Keratinocyte (primary cell): Measurements from ENCODE around the gene AGPS. TPM values are rescaled to one million over a fixed set of nuclear protein-coding genes. Genes with fewer than 3 reads are reported as not detected.
"Not testable (repeated sequence)": the region's sequence is repeated elsewhere in the genome, so short reads cannot be mapped to it uniquely, and the experiment has no call there.

ENCODE experiments used
- DNase-seq: peaks from one replicate; pipeline ENCODE4 v3.0.0-alpha.2; 2011; ENCODE audit warnings: low read depth, missing footprints, low spot score
- FAIRE-seq: peaks from 2 replicates; lab custom pipeline; 2011; peaks lifted over from hg19 to GRCh38; lab: Jason Lieb, UNC
- H2AFZ ChIP-seq: 2 replicates; pipeline ENCODE4 v1.6.0; 2012; ENCODE audit warnings: low read length, control low read depth, inconsistent platforms; ENCODE audit not compliant: control insufficient read depth
- H3K27ac ChIP-seq: 2 replicates; pipeline ENCODE4 v1.5.1; 2011; ENCODE audit warnings: low read length; ENCODE audit not compliant: control insufficient read depth, insufficient read depth
- H3K27me3 ChIP-seq: 3 replicates; pipeline ENCODE4 v1.6.0; 2011; ENCODE audit warnings: low read length; ENCODE audit not compliant: control insufficient read depth, insufficient read depth; ENCODE audit errors: extremely low read depth
- H3K36me3 ChIP-seq, 2 experiments: 2 replicates in 1 of 2; 3 replicates in 1 of 2; pipeline ENCODE4 v1.5.1; 2011; ENCODE audit warnings: low read length in 2 of 2, mild to moderate bottlenecking in 1 of 2; ENCODE audit not compliant: control insufficient read depth in 2 of 2, insufficient read depth in 2 of 2; ENCODE audit errors: extremely low read depth in 1 of 2
- H3K4me1 ChIP-seq: 3 replicates; pipeline ENCODE4 v1.5.1; 2011; ENCODE audit warnings: low read length; ENCODE audit not compliant: control insufficient read depth, insufficient read depth; ENCODE audit errors: extremely low read depth
- H3K4me2 ChIP-seq: 3 replicates; pipeline ENCODE4 v1.6.0; 2011; ENCODE audit warnings: low read depth, low read length; ENCODE audit not compliant: control insufficient read depth, insufficient read depth; ENCODE audit errors: extremely low read depth
- H3K4me3 ChIP-seq, 3 experiments: fragments of 200-600 bp in 1 of 3; sonication (generic) in 1 of 3; 2 replicates in 2 of 3; 3 replicates in 1 of 3; pipeline ENCODE4 v1.5.1; 2011 to 2016; ENCODE audit warnings: low read length in 3 of 3, mild to moderate bottlenecking in 3 of 3, control low read depth in 2 of 3, inconsistent platforms in 1 of 3, low read depth in 1 of 3, mixed read lengths in 1 of 3, mixed run types in 1 of 3, moderate library complexity in 1 of 3; ENCODE audit not compliant: control insufficient read depth in 2 of 3, insufficient read depth in 2 of 3; ENCODE audit errors: extremely low read depth in 1 of 3
- H3K79me2 ChIP-seq: 2 replicates; pipeline ENCODE4 v1.6.0; 2012; ENCODE audit warnings: low read length; ENCODE audit not compliant: control insufficient read depth, insufficient read depth
- H3K9ac ChIP-seq: 3 replicates; pipeline ENCODE4 v1.6.0; 2011; ENCODE audit warnings: low read length; ENCODE audit not compliant: control insufficient read depth, insufficient read depth; ENCODE audit errors: extremely low read depth
- H3K9me1 ChIP-seq: 3 replicates; pipeline ENCODE4 v1.6.0; 2011; ENCODE audit warnings: low read length; ENCODE audit not compliant: control insufficient read depth, insufficient read depth; ENCODE audit errors: extremely low read depth
- H3K9me3 ChIP-seq: 2 replicates; pipeline ENCODE4 v1.5.1; 2012; ENCODE audit warnings: low read depth, low read length; ENCODE audit not compliant: control insufficient read depth
- H4K20me1 ChIP-seq: 3 replicates; pipeline ENCODE4 v1.6.0; 2011; ENCODE audit warnings: low read length; ENCODE audit not compliant: control insufficient read depth, insufficient read depth; ENCODE audit errors: extremely low read depth
- EZH2 ChIP-seq: IDR thresholded peaks from one replicate; pipeline ENCODE4 v1.6.1; 2012; ENCODE audit warnings: inconsistent platforms, mild to moderate bottlenecking, low read length, moderate library complexity
- dilution Hi-C: fragments of 300-500 bp; cut with MboI; formaldehyde crosslinking; loops from one replicate; pipeline ENCODE4 v1.7.0; 2020; ENCODE audit warnings: low sequenced_read_pairs; ENCODE audit not compliant: extremely low pct_ligation_motif_present
- polyA plus RNA-seq, 5 experiments: library from polyadenylated mRNA; depleted of rRNA in 3 of 5; stranded (reverse) in 3 of 5; stranded (forward) in 1 of 5; unstranded in 1 of 5; fragments of >200 nt; gene quantifications; 1 replicate in 1 of 5; 2 replicates in 3 of 5; 3 replicates in 1 of 5; pipeline versions ENCODE4 v1.2.1 to v1.2.3, GENCODE V29; 2011 to 2012; ENCODE audit warnings: missing spikeins in 2 of 5, low read depth in 1 of 5, low replicate concordance in 1 of 5
- TF ChIP-seq, protein P1 (sequence below), 3 experiments: IDR thresholded peaks in 1 of 3; conservative IDR thresholded peaks in 1 of 3; optimal IDR thresholded peaks in 1 of 3; 2 replicates in 2 of 3; 3 replicates in 1 of 3; pipeline versions ENCODE3 to v1.5.1; 2011; ENCODE audit warnings: low read length in 3 of 3, mild to moderate bottlenecking in 3 of 3, moderate library complexity in 2 of 3, control low read depth in 1 of 3, inconsistent platforms in 1 of 3; ENCODE audit not compliant: insufficient read depth in 2 of 3; ENCODE audit errors: extremely low read depth in 1 of 3

The AGPS gene
- polyA plus RNA-seq, 1 donor (not counting 4 experiments of a cell fraction or from before 2014, with no cell fraction given), result 28.0 TPM

DNA sequence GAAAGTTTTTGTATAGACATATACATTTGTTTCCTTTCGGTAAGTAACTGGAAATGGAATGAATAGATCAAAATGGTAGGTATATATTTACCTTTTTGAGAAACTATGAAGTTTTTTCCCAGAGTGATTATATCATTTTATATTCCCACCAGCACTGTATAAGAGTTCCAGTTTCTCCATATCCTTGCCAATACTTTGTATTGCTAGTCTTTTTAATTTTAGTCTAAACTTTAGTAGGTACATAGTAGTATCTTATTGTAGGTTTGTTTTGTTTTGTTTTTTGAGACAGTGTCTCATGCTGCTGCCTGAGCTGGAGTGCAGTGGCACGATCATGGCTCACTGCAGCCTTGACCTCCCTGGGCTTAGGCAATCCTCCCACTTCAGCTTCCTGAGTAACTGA lies 56.6 kb downstream of the AGPS start:
- no peaks in the 10 kb centered on the region for H3K4me1 ChIP-seq
- no peak overlapping the region for H2AFZ ChIP-seq
- H3K36me3 ChIP-seq, result peaks cover 2% of the 10 kb centered on the region in 2 experiments
- H3K27ac ChIP-seq, result no peak overlapping the region
- dilution Hi-C loops, result no loop called here
- H3K9ac ChIP-seq, result no peak overlapping the region
- no peaks in the 10 kb centered on the region for H3K79me2 ChIP-seq
- DNase-seq (no peak), FAIRE-seq (no peak)
- no peaks in the 10 kb centered on the region for H4K20me1 ChIP-seq
- no peaks in the 10 kb centered on the region for H3K9me1 ChIP-seq
- H3K9me3 ChIP-seq, result no peaks in the 10 kb centered on the region
- H3K4me3 ChIP-seq, result no peak overlapping the region
- TF ChIP-seq EZH2, result no peak
- TF ChIP-seq, protein P1, sequence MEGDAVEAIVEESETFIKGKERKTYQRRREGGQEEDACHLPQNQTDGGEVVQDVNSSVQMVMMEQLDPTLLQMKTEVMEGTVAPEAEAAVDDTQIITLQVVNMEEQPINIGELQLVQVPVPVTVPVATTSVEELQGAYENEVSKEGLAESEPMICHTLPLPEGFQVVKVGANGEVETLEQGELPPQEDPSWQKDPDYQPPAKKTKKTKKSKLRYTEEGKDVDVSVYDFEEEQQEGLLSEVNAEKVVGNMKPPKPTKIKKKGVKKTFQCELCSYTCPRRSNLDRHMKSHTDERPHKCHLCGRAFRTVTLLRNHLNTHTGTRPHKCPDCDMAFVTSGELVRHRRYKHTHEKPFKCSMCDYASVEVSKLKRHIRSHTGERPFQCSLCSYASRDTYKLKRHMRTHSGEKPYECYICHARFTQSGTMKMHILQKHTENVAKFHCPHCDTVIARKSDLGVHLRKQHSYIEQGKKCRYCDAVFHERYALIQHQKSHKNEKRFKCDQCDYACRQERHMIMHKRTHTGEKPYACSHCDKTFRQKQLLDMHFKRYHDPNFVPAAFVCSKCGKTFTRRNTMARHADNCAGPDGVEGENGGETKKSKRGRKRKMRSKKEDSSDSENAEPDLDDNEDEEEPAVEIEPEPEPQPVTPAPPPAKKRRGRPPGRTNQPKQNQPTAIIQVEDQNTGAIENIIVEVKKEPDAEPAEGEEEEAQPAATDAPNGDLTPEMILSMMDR (optimal IDR thresholded peaks at IDR 0.05 in 1 of 3, IDR thresholded peaks at IDR 0.05 in 1 of 3, conservative IDR thresholded peaks at IDR 0.05 in 1 of 3; ENCODE audit: extremely low read depth in 1 of 3, insufficient read depth in 2 of 3, low read length in 3 of 3), result no peak
- no peaks in the 10 kb centered on the region for H3K27me3 ChIP-seq
- no peak overlapping the region for H3K4me2 ChIP-seq

DNA sequence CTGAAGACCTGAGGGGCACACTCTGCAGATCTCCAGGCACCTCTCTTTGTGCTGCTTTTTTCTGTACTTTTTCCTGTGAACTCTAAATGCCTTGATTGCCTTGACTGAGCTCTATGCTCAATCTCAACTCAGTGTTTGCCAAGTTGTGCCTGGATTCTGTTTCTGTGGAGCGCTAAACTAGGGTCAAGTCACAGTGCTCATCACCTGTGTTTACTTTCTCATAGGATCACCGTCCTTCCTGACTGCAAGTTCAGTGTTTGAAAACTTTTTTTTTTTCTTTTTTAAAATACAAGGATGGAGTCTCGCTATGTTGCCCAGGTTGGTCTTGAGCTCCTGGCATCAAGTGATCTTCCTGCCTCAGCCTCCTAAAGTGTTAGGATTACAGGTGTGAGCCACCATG lies 62.6 kb downstream of the AGPS start:
- peaks cover 0 to 4% of the 10 kb centered on the region in 2 experiments for H3K36me3 ChIP-seq
- H4K20me1 ChIP-seq, result no peaks in the 10 kb centered on the region
- H3K27me3 ChIP-seq, result no peaks in the 10 kb centered on the region
- DNase-seq, result no peak
- no peaks in the 10 kb centered on the region for H3K9me3 ChIP-seq
- dilution Hi-C loops, result no loop called here
- H2AFZ ChIP-seq, result no peak overlapping the region
- no peak for FAIRE-seq
- H3K27ac ChIP-seq, result no peak overlapping the region
- H3K4me2 ChIP-seq, result no peak overlapping the region
- no peak for TF ChIP-seq EZH2
- TF ChIP-seq, protein P1 (optimal IDR thresholded peaks at IDR 0.05 in 1 of 3, IDR thresholded peaks at IDR 0.05 in 1 of 3, conservative IDR thresholded peaks at IDR 0.05 in 1 of 3; ENCODE audit: extremely low read depth in 1 of 3, insufficient read depth in 2 of 3, low read length in 3 of 3), result no peak
- no peaks in the 10 kb centered on the region for H3K9me1 ChIP-seq
- no peak overlapping the region for H3K4me3 ChIP-seq
- H3K9ac ChIP-seq, result no peak overlapping the region
- H3K79me2 ChIP-seq, result no peaks in the 10 kb centered on the region
- no peaks in the 10 kb centered on the region for H3K4me1 ChIP-seq

DNA sequence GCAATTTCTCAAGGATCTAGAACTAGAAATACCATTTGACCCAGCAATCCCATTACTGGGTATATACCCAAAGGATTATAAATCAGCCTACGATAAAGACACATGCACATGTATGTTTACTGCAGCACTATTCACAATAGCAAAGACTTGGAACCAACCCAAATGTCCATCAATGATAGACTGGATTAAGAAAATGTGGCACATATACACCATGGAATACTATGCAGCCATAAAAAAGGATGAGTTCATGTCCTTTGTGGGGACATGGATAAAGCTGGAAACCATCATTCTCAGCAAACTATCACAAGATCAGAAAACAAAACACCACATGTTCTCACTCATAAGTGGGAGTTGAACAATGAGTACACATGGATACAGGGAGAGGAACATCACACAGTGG lies 67.2 kb downstream of the AGPS start:
- H3K4me3 ChIP-seq, DNase-seq, H3K27me3 ChIP-seq, H3K9me3 ChIP-seq, H3K79me2 ChIP-seq, dilution Hi-C loops, H3K27ac ChIP-seq, H3K9ac ChIP-seq, H2AFZ ChIP-seq, H4K20me1 ChIP-seq, H3K36me3 ChIP-seq, H3K4me2 ChIP-seq, FAIRE-seq, H3K9me1 ChIP-seq, H3K4me1 ChIP-seq: not testable (repeated sequence)
